Measurements from ENCODE around the gene SYNGR2. TPM values are rescaled to one million over a fixed set of nuclear protein-coding genes. Genes with fewer than 3 reads are reported as not detected.
"Not testable (repeated sequence)": the region's sequence is repeated elsewhere in the genome, so short reads cannot be mapped to it uniquely, and the experiment has no call there.

SYNGR2 gene
- total RNA-seq, 1 experiment from 2014 or later, result 19.5 TPM

DNA sequence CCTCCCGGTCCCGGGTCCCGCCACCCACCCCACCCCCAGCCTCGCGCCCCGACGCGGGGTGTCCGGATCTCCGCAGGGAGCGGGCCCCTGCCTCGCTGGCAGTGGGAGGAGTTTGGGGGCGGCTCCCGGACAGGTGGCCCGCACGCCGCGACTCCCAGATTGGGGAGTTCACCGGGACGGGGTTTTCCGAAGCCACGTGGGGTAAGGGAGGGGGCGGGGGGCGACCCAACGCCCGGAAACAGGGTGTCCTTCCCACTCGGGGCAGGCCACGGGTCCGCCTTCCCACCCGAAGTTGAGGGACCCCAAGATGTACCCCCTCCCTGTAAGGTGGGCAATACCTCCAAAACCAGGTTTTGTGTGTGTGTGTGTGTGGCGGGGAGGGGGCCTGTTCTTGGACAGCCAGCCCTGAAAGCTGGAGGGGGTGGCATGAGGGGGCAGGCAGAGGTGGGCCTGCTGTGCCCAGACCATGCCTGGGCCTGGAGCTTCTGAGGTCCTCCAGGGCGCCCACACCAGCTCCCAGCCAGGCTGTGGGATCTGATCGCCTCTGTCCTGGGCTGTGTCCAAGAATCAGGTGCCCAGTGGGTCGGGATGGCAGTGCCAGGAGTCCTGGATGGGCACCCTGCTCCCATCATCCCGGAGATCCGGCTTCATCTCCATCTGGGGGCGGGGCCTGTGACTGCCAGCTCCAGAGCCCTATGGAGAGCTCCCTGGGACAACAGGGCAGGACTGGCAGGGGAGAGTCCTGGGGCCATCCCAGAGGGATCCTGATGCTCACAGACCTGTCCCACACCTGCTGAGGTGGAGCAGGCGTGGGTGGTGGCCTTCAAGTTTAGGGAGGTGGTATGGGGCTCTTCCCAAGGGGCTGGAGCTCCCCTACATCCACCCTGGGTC, 767 bp downstream of the SYNGR2 start:
- DNase-seq, result peak; percentile 63 to 74
- no peak overlapping the region for H3K27ac ChIP-seq

DNA sequence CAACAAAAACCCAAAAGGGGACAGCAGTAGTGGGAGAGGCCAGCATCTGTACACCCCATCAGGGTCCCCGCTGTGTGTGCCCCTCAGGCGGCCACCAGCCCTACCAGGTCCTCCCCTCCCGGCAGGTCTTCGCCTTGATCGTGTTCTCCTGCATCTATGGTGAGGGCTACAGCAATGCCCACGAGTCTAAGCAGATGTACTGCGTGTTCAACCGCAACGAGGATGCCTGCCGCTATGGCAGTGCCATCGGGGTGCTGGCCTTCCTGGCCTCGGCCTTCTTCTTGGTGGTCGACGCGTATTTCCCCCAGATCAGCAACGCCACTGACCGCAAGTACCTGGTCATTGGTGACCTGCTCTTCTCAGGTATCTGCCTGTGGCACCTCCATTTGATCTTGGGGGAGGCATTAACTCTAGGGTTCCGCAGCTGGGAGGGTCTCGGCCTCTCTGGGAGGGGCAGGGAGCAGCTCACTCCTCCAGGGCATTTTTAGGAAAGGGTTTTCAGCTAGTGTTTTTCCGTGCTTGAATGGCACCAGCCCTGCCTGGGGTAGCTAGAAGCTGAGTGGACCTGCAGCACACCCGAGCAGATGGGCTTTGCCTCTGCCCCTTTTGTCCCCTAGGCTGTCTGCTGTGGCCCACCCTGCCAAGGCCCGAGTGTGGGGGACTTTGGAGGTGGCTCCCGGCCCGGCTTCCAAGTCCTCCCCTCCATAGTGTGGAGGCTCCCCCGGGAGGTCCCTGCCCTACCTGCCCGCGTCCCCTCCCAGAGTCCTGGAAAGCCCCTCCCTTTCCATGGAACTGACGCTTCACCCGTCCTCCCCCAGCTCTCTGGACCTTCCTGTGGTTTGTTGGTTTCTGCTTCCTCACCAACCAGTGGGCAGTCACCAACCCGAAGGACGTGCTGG, 2.6 kb downstream of the SYNGR2 start:
- Histone ChIP-seq H3K9me3 (replicated peaks) (no peaks in the 10 kb centered on the region), H3K36me3 (peaks cover 22% of the 10 kb centered on the region), H3K4me3 (no peak overlapping the region), H3K27me3 (no peaks in the 10 kb centered on the region), H3K4me1 (peaks cover 6% of the 10 kb centered on the region; the same call in 1 of the 2 replicates), H3K27ac (no peak overlapping the region)
- DNase-seq, result no peak

More for the DNA sequence above, 767 bp downstream of the SYNGR2 start:
- Histone ChIP-seq H3K9me3 (replicated peaks) (no peaks in the 10 kb centered on the region), H3K4me3 (peak overlapping the region; percentile 63), H3K4me1 (peaks cover 6% of the 10 kb centered on the region; the same call in 1 of the 2 replicates), H3K27me3 (no peaks in the 10 kb centered on the region), H3K36me3 (peaks cover 8% of the 10 kb centered on the region)

DNA sequence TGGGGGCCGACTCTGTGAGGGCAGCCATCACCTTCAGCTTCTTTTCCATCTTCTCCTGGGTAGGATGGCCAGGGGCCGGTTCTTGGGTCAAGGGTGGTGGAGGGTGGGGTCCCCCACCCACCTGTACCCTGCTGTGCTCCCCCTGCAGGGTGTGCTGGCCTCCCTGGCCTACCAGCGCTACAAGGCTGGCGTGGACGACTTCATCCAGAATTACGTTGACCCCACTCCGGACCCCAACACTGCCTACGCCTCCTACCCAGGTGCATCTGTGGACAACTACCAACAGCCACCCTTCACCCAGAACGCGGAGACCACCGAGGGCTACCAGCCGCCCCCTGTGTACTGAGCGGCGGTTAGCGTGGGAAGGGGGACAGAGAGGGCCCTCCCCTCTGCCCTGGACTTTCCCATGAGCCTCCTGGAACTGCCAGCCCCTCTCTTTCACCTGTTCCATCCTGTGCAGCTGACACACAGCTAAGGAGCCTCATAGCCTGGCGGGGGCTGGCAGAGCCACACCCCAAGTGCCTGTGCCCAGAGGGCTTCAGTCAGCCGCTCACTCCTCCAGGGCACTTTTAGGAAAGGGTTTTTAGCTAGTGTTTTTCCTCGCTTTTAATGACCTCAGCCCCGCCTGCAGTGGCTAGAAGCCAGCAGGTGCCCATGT, 3.3 kb downstream of the SYNGR2 start:
- peaks cover 28% of the 10 kb centered on the region for H3K36me3 ChIP-seq

DNA sequence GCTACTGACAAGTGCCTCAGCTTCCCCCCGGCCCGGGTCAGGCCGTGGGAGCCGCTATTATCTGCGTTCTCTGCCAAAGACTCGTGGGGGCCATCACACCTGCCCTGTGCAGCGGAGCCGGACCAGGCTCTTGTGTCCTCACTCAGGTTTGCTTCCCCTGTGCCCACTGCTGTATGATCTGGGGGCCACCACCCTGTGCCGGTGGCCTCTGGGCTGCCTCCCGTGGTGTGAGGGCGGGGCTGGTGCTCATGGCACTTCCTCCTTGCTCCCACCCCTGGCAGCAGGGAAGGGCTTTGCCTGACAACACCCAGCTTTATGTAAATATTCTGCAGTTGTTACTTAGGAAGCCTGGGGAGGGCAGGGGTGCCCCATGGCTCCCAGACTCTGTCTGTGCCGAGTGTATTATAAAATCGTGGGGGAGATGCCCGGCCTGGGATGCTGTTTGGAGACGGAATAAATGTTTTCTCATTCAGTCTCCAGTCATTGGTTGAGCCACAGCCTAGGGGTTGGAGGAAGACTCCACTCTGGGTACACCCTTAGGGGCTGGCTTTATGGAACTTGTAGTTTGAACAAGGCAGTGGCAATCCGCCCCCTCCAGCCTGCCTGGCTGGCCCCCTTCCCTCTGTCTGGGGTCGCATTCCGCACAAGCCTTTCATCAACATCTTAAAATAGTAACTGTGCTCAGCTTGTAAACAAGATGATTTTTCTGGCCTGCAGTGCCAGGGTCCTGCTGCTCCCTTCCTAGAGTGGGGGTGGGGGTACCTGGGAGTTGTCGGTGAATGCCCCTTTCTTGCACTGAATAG, 4.1 kb downstream of the SYNGR2 start:
- Histone ChIP-seq H3K4me1 (peaks cover 6% of the 10 kb centered on the region; the same call in 1 of the 2 replicates), H3K9me3 (replicated peaks) (no peaks in the 10 kb centered on the region), H3K27ac (no peak overlapping the region), H3K4me3 (no peak overlapping the region), H3K27me3 (no peaks in the 10 kb centered on the region), H3K36me3 (peaks cover 35% of the 10 kb centered on the region)
- no peak for DNase-seq

More for the DNA sequence above, 3.3 kb downstream of the SYNGR2 start:
- not testable (repeated sequence) for H3K4me1 ChIP-seq; H3K27ac ChIP-seq; H3K9me3 ChIP-seq (replicated peaks); H3K27me3 ChIP-seq; H3K4me3 ChIP-seq; DNase-seq

DNA sequence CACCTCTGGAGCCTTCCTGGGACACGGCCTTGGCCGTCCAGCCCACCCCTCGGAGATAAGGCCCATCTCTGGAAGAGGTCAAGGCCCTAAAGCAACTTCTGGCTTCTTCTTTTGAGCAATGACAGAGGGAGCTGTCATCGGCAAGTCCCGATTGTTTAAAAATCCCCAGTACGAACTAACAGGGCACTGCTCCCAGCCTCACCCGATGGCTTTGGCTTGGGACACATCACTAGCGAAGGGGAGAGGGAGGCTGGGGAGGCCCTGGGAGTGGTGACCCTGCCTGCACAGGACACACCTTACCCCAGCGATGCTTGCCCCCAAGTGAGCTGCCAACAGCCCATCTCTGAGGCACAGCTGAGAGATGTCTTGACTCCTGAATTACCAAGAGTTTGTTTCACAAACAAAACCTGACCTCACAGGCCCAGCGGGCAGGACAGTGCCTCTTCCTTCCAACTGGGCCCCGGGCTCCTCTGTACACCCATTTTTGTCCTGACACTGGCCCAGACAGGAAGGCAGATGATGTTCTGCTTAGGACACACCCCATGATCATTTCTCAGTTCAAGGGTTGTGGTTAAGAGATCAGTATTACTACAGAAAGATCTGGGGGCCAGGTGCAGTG, 4.8 kb downstream of the SYNGR2 start:
- H3K9me3 ChIP-seq (replicated peaks), result no peaks in the 10 kb centered on the region
- no peaks in the 10 kb centered on the region for H3K27me3 ChIP-seq
- no peak for DNase-seq
- H3K36me3 ChIP-seq, result peaks cover 42% of the 10 kb centered on the region
- H3K27ac ChIP-seq, result no peak overlapping the region
- no peak overlapping the region for H3K4me3 ChIP-seq
- peaks cover 6% of the 10 kb centered on the region; the same call in 1 of the 2 replicates for H3K4me1 ChIP-seq

DNA sequence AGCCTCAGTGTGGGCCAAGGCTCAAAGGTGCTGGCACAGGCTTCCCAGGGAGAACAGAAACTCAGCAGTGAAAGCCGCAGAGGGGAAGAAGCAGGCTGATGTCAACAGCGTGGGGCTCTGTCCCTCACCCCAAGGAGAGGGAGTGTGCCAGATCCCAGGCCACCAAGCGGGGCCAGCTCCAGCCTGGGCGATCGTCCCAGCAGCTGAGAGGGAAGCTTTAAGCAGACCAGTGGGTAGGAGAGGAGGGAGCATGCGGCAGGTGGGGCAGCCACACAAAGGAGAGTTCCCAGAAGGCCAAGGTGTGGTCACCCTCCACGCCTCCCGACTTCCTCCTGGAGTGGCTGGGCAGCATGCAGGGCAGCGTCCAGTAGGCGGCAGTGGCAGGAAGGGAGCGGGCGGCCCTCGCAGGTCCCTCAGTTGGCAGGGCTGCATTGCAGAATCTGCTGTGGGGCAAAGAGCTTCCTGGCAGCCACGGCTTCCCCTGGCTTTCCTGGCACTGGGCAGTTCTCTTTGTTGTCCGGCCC, 6.0 kb downstream of the SYNGR2 start:
- Histone ChIP-seq H3K36me3 (peaks cover 54% of the 10 kb centered on the region), H3K4me3 (no peak overlapping the region), H3K27ac (no peak overlapping the region), H3K4me1 (peaks cover 6% of the 10 kb centered on the region; the same call in 1 of the 2 replicates), H3K27me3 (no peaks in the 10 kb centered on the region), H3K9me3 (replicated peaks) (no peaks in the 10 kb centered on the region)
- no peak for DNase-seq

DNA sequence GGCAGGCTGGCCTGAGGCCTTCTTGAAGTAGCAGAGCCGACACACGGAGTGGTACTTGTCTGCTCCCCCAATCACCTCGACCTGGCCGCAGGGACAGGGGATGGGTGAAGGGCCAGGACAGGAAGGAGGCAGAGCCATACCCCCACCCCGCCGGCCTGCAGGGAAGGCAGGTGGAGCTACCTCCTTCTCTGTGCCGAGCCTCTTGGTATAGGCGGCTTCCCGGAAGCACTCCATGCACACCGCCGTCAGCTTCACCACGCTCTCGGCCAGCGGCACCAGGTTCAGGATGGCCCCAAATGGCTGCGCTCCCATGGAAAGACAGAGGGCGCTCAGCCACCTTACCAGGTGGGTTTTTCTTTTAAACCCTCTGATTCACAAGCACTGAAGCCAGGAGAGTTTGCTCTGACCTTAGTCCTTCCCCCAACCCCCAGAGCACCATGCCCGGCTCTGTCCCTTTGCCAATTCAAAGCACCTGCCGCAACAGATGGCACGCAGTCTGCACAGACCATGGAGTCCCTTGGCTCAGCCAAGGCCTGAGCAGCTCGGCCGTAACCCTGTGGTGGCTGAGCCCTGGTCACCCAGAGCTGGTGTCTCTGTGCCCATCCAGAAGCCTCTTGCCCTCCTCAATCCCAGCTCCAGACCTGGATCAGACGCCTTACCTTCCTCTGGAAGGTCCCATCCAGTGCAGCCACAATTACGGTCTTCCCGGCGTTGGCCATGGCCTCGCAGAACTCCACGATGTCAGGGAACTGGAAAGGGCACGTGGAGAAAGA, 6.7 kb downstream of the SYNGR2 start:
- Histone ChIP-seq H3K9me3 (replicated peaks) (no peaks in the 10 kb centered on the region), H3K4me1 (peaks cover 6% of the 10 kb centered on the region; the same call in 1 of the 2 replicates), H3K27me3 (no peaks in the 10 kb centered on the region), H3K27ac (no peak overlapping the region), H3K4me3 (no peak overlapping the region), H3K36me3 (peaks cover 60% of the 10 kb centered on the region)
- no peak for DNase-seq

DNA sequence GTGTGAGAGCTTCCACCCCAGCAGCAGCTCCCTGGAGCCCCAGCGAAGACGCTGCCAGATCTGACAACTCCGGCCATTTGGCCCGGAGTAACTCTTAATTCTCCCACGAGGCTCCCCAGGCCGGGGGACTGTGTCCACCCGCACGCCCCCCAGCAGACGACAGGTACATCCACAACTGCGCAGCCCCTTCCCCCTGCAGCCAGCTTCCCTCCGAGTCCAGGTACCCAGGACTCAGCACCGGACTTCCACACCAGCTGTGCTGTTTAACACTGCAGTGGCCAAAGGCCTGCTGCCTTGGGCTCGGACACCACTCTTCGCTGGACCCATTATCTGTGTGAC, 7.2 kb downstream of the SYNGR2 start:
- H3K4me3 ChIP-seq, result no peak overlapping the region
- H3K36me3 ChIP-seq, result peaks cover 66% of the 10 kb centered on the region
- no peak for DNase-seq
- no peak overlapping the region for H3K27ac ChIP-seq
- peaks cover 8% of the 10 kb centered on the region; the same call in 1 of the 2 replicates for H3K4me1 ChIP-seq
- no peaks in the 10 kb centered on the region for H3K27me3 ChIP-seq
- no peaks in the 10 kb centered on the region for H3K9me3 ChIP-seq (replicated peaks)

DNA sequence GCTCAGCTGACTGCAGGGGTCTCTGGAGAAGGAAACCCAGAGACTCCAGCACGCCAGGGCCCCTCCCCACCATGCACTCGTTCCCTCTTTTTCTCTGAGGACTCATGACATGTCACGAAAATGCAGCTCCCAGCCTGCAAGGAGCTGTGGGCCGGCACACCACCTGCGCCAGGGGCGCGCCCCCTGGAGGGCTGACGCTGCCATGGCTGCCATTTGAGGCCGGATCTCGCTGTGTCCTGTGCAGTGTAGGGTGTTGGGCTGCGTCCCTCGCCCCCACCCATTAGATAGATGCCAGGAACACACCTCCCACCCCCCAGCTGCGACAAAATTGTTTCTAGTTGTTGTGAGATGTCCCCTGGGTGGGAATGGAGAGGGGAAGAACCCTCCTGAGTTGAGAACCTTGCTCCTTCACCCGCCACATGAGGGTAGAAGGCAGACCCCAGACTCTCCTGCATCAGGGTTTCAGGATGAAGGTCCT, 8.2 kb downstream of the SYNGR2 start:
- peaks cover 10% of the 10 kb centered on the region; the same call in 1 of the 2 replicates for H3K4me1 ChIP-seq
- H3K27me3 ChIP-seq, result no peaks in the 10 kb centered on the region
- DNase-seq, result no peak
- no peak overlapping the region for H3K4me3 ChIP-seq
- peaks cover 76% of the 10 kb centered on the region for H3K36me3 ChIP-seq
- no peaks in the 10 kb centered on the region for H3K9me3 ChIP-seq (replicated peaks)
- H3K27ac ChIP-seq, result no peak overlapping the region

DNA sequence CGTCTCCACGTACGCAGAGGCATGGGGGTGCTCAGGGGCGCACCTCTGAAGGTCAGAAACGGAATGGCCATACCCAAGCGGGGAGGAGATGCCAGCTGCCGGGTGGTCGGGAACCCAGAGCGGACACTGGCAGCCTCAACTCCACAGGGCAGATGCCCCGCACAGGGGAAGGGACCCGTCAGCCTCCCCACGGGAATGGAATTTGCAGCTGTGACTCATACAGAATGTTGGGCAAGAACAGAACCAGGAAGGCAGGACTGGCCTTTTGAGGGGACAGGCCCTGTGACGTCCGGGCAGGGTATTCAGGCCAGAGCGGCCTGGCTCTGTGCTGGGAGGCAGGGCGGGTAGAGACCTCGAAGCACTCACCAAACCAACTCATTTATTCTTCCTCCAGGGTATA, 11.0 kb downstream of the SYNGR2 start:
- no peak for DNase-seq
- peaks cover 5% of the 10 kb centered on the region; the same call in 1 of the 2 replicates for H3K4me1 ChIP-seq
- H3K4me3 ChIP-seq, result no peak overlapping the region
- H3K36me3 ChIP-seq, result peaks cover 91% of the 10 kb centered on the region
- H3K9me3 ChIP-seq (replicated peaks), result no peaks in the 10 kb centered on the region
- H3K27ac ChIP-seq, result no peak overlapping the region
- H3K27me3 ChIP-seq, result no peaks in the 10 kb centered on the region

DNA sequence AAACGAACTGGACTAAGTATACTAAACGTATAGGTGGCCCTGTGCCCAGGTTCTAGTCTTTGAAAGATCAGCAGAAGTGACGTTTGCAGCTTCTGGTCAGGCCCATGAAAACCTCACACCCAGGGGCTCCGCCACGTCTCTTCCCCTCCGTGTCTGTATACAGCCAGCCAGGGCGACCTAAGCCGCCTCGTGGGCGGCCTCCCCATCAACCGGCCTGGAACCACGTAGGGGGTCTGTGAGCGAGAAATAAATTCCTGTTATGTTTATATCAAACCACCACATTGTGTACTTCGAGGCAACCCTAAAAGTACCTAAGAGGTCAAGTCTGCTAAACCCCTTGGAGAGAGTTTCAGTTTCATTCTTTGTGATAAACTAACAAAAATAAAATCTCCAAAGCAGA, 11.7 kb downstream of the SYNGR2 start:
- no peak for DNase-seq
- H3K36me3 ChIP-seq, result peaks cover 92% of the 10 kb centered on the region
- peaks cover 12% of the 10 kb centered on the region for H3K4me1 ChIP-seq
- H3K27ac ChIP-seq, result no peak overlapping the region
- H3K4me3 ChIP-seq, result no peak overlapping the region
- no peaks in the 10 kb centered on the region for H3K9me3 ChIP-seq (replicated peaks)
- H3K27me3 ChIP-seq, result no peaks in the 10 kb centered on the region

DNA sequence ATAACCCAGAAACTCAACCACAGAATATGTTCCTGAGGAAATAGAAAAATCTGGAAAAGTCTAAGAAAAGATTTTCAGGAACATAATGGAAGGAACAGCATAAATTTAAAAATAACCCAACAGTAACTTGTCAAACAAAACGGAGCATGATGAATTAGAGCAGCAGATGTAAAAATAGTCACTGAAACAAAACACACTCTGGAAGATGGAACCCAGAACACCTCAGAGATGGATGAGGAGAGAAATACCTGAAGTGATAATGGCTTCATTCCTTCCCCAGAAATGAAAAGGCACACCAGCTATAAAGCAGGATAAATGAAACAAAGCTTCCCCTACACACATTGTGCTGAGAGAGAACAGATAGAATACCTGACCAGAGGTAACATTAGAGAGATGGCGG, 12.1 kb downstream of the SYNGR2 start:
- Histone ChIP-seq H3K4me3 (no peak overlapping the region), H3K4me1 (peaks cover 15% of the 10 kb centered on the region)

DNA sequence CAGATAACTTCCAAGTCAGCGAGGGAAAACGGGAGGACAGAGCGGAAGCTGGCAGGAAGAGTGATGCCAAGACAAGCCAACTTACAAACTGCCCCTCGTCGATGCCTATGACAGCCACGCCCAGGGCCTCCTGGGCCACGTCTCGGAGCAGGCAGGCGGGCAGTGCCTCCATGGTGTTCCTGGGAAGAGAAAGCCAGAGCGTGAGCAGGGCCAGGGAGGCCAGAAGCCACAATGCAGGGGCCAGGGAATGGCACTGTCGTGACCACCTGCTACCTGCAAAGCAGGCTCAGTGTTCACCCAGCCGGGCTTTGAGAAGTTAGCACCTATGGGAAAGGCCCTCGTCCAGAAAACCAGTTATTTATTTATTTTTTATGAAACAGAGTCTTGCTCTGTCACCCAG, 14.1 kb downstream of the SYNGR2 start:
- peaks cover 75% of the 10 kb centered on the region for H3K36me3 ChIP-seq
- H3K27ac ChIP-seq, result no peak overlapping the region
- no peak overlapping the region for H3K4me3 ChIP-seq
- DNase-seq, result no peak
- no peaks in the 10 kb centered on the region for H3K9me3 ChIP-seq (replicated peaks)
- peaks cover 22% of the 10 kb centered on the region for H3K4me1 ChIP-seq
- H3K27me3 ChIP-seq, result no peaks in the 10 kb centered on the region

More for the DNA sequence above, 12.1 kb downstream of the SYNGR2 start:
- Histone ChIP-seq H3K27me3 (no peaks in the 10 kb centered on the region), H3K27ac (no peak overlapping the region), H3K36me3 (peaks cover 91% of the 10 kb centered on the region), H3K9me3 (replicated peaks) (no peaks in the 10 kb centered on the region)
- DNase-seq, result no peak
